ENCODE measurements around the gene RPS2.

- TF ChIP-seq, protein P1, sequence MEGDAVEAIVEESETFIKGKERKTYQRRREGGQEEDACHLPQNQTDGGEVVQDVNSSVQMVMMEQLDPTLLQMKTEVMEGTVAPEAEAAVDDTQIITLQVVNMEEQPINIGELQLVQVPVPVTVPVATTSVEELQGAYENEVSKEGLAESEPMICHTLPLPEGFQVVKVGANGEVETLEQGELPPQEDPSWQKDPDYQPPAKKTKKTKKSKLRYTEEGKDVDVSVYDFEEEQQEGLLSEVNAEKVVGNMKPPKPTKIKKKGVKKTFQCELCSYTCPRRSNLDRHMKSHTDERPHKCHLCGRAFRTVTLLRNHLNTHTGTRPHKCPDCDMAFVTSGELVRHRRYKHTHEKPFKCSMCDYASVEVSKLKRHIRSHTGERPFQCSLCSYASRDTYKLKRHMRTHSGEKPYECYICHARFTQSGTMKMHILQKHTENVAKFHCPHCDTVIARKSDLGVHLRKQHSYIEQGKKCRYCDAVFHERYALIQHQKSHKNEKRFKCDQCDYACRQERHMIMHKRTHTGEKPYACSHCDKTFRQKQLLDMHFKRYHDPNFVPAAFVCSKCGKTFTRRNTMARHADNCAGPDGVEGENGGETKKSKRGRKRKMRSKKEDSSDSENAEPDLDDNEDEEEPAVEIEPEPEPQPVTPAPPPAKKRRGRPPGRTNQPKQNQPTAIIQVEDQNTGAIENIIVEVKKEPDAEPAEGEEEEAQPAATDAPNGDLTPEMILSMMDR (IDR thresholded peaks at IDR 0.05; ENCODE audit: insufficient read depth, low read length): no peak
- TF ChIP-seq POLR2AphosphoS5 (IDR thresholded peaks at IDR 0.05; ENCODE audit: low read depth): no peak
- TF ChIP-seq GABPA (IDR thresholded peaks at IDR 0.05; ENCODE audit: low read depth): no peak
Observed at GRCh38 chr16:1976951-1977874, 12.6 kb upstream of the RPS2 start.

Data from HL-60 (cell line).